ENCODE results near the gene GGTA1. TPM values are rescaled to one million over a fixed set of nuclear protein-coding genes. Genes with fewer than 3 reads are reported as not detected.

The GGTA1 gene
- total and polyA plus RNA-seq, 2 of the 8 experiments (the other 6 are each of a cell fraction or from before 2014, with no cell fraction given), result not detected

DNA sequence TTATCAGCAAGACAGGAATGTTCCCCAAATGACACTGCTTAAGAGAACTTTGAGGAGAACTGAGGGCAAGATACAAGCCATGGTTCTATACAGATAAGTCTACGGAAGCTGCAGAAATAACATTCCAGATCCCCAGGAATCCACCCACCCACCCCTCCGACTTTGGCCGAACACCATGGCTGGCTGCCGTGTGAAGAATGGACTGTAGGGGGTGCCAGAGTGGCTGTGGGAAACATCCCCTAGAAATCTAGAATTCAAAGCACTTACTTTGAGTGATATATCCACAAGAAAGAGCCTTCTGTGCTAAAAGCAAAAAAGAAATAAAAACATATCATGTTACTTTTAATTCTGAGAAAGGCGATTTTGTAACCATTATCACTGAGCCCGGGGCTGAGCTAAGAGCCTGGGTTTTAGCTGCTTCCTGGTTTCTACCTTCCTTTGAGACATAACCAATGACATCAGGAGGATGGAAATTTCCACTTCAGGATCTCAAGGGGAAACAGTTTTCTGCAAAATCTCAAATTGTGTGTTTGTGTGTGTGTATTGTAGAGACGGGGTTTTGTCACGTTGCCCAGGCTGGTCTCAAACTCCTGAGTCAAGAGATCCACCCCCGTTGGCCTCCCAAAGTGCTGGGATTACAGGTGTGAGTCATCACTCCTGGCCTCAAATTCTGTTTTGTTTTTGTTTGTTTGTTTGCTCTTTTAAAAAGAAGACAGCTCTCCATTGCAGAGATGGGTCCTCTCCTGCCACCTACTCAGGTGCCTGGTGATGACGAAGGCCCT is 36.4 kb downstream of the GGTA1 start:
- no peak overlapping the region for H3K4ac ChIP-seq (replicated peaks; ENCODE audit: insufficient read length, low read depth, low read length)
- H4K8ac ChIP-seq (ENCODE audit: extremely low read depth, insufficient read depth, low read length), result no peak overlapping the region; the same call in 1 of the 2 replicates
- H3K27me3 ChIP-seq (replicated peaks in 1 of 4; ENCODE audit: control insufficient read depth in 3 of 4, extremely low read depth in 1 of 4, insufficient read depth in 3 of 4, low read length in 3 of 4), result no peaks in the 10 kb centered on the region
- peak overlapping the region; percentile 40; the same call in 1 of the 2 replicates for H2BK12ac ChIP-seq (ENCODE audit: low read depth, low read length)
- DNase-seq (ENCODE audit: low read depth in 1 of 2, low spot score in 2 of 2) (peak; percentile 15 to 87), FAIRE-seq (no peak)
- H3K9ac ChIP-seq (replicated peaks in 1 of 4; ENCODE audit: extremely low read depth in 1 of 4, low read depth in 3 of 4, low read length in 3 of 4), result no peak overlapping the region
- ChIA-PET CTCF (ENCODE audit: partially characterized antibody) (interaction anchor here (0.6 to 4.2 kb wide), 29 partner anchors 8 to 398 kb away, joined by 3 to 23 read pairs (median 3); partner anchors contain the start of gene GGTA1), POLR2A (ENCODE audit: partially characterized antibody) (no interaction called here)
- no peak overlapping the region for H3K56ac ChIP-seq (replicated peaks; ENCODE audit: insufficient read length, low read depth, low read length)
- no peak overlapping the region for H3K14ac ChIP-seq (ENCODE audit: insufficient read length)
- H3K18ac ChIP-seq (ENCODE audit: extremely low read depth, low read length), result 0 out of 2 replicates have a peak overlapping the region, but pooled peaks have one; percentile 13
- H3K4me2 ChIP-seq (ENCODE audit: insufficient read depth in 1 of 2, low read depth in 2 of 2, low read length in 2 of 2), result no peak overlapping the region
- WGBS, 2 experiments (ENCODE audit: extremely low coverage in 1 of 2, insufficient coverage in 1 of 2, insufficient read length in 1 of 2, insufficient replicate concordance in 2 of 2, low coverage in 1 of 2, low lambda C conversion rate in 2 of 2, missing lambda C conversion rate in 1 of 2), result 56% methylated on average over 10 of the region's 10 CpGs; no CpG with 5 or more reads in 1 of the 2 experiments
- no peak overlapping the region for H2BK5ac ChIP-seq (ENCODE audit: low read depth, low read length)
- TF ChIP-seq JUND (IDR thresholded peaks at IDR 0.05; ENCODE audit: low read length), result peak; percentile 20; the same call in 1 of the 2 replicates
- peak; percentile 11; the same call in 1 of the 2 replicates for TF ChIP-seq YY1 (IDR thresholded peaks at IDR 0.05; ENCODE audit: low read depth, low read length)
- TF ChIP-seq MAFK (IDR thresholded peaks at IDR 0.05; ENCODE audit: low read depth, low read length), result no peak
- TF ChIP-seq KDM5A (IDR thresholded peaks at IDR 0.05; ENCODE audit: low read length), result no peak
- peak; percentile 65 for TF ChIP-seq TEAD4 (IDR thresholded peaks at IDR 0.05; ENCODE audit: low read depth, low read length)
- peak; percentile 45 to 68; a peak in 3 of 4 replicates for TF ChIP-seq RAD21 (IDR thresholded peaks at IDR 0.05 in 1 of 2, conservative IDR thresholded peaks at IDR 0.05 in 1 of 2; ENCODE audit: low read depth in 2 of 2, low read length in 2 of 2)
- TF ChIP-seq, protein P1, sequence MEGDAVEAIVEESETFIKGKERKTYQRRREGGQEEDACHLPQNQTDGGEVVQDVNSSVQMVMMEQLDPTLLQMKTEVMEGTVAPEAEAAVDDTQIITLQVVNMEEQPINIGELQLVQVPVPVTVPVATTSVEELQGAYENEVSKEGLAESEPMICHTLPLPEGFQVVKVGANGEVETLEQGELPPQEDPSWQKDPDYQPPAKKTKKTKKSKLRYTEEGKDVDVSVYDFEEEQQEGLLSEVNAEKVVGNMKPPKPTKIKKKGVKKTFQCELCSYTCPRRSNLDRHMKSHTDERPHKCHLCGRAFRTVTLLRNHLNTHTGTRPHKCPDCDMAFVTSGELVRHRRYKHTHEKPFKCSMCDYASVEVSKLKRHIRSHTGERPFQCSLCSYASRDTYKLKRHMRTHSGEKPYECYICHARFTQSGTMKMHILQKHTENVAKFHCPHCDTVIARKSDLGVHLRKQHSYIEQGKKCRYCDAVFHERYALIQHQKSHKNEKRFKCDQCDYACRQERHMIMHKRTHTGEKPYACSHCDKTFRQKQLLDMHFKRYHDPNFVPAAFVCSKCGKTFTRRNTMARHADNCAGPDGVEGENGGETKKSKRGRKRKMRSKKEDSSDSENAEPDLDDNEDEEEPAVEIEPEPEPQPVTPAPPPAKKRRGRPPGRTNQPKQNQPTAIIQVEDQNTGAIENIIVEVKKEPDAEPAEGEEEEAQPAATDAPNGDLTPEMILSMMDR (IDR thresholded peaks at IDR 0.05; ENCODE audit: control extremely low read depth in 1 of 3, insufficient read depth in 1 of 3, low read depth in 1 of 3, low read length in 3 of 3), result peak; percentile 69 to 83 (median 74)
- H2BK15ac ChIP-seq (ENCODE audit: low read length), result no peak overlapping the region
- no peak overlapping the region for H2AK5ac ChIP-seq (ENCODE audit: low read depth, low read length)
- no peak overlapping the region for H2BK120ac ChIP-seq (replicated peaks; ENCODE audit: low read depth, low read length)
- H4K20me1 ChIP-seq (replicated peaks in 1 of 2; ENCODE audit: control insufficient read depth in 1 of 2, insufficient read depth in 2 of 2, low read length in 2 of 2), result no peaks in the 10 kb centered on the region
- H3K79me2 ChIP-seq (ENCODE audit: control insufficient read depth in 1 of 2, insufficient read depth in 2 of 2, low read length in 2 of 2), result no peaks in the 10 kb centered on the region
- H3K27ac ChIP-seq (ENCODE audit: low read depth, low read length), result no peak overlapping the region
- no peak overlapping the region for H2BK20ac ChIP-seq (ENCODE audit: low read length)
- no peak overlapping the region for H4K91ac ChIP-seq (replicated peaks; ENCODE audit: insufficient read length, low read length)
- H3K79me1 ChIP-seq (ENCODE audit: low read depth, low read length), result no peaks in the 10 kb centered on the region
- H3K4me3 ChIP-seq (ENCODE audit: extremely low read depth in 1 of 4, insufficient read depth in 2 of 4, low read depth in 3 of 4, low read length in 4 of 4), result no peak overlapping the region
- H3K36me3 ChIP-seq (ENCODE audit: control insufficient read depth in 2 of 4, insufficient read depth in 4 of 4, low read length in 3 of 4), result no peaks in the 10 kb centered on the region
- H3K9me3 ChIP-seq (ENCODE audit: insufficient read depth in 2 of 2, low read depth in 1 of 2, low read length in 1 of 2), result no peaks in the 10 kb centered on the region
- H3K23me2 ChIP-seq (ENCODE audit: low read depth, low read length), result no peaks in the 10 kb centered on the region
- H2AFZ ChIP-seq (ENCODE audit: low read length), result 0 out of 2 replicates have a peak overlapping the region, but pooled peaks have one; percentile 34
- peaks cover 0 to 4% (median 1%) of the 10 kb centered on the region in 4 experiments; a peak in 2 of 7 replicates for H3K4me1 ChIP-seq (replicated peaks in 1 of 4; ENCODE audit: control insufficient read depth in 3 of 4, insufficient read depth in 4 of 4, low read length in 3 of 4)
- H4K5ac ChIP-seq (ENCODE audit: insufficient read length, low read depth, low read length), result no peak overlapping the region
- no peak overlapping the region for H3K23ac ChIP-seq (ENCODE audit: insufficient read length)

Data from H1 (cell line).